ENCODE data around the gene FAM114A1.

- no peak for TF ChIP-seq CTCF (IDR thresholded peaks at IDR 0.05; ENCODE audit: low read depth, low read length)
- TF ChIP-seq POLR2A (IDR thresholded peaks at IDR 0.05; ENCODE audit: extremely low read depth, insufficient read length): no peak
These were observed 45.9 kb upstream of the FAM114A1 start for GRCh38 chr4:38821739-38822138.
